HCT116 (cell line): Measurements from ENCODE around the gene YOD1.

Experiments
- ATF3 ChIP-seq: IDR thresholded peaks from 2 replicates; pipeline ENCODE4 v1.6.1; 2012
- CEBPB ChIP-seq: IDR thresholded peaks from 2 replicates; pipeline ENCODE4 v1.6.1; 2012; ENCODE audit warnings: low read depth
- CTCF ChIP-seq, 3 experiments: fragments of 200-600 bp in 1 of 3; sonication (generic) in 1 of 3; IDR thresholded peaks in 2 of 3; conservative IDR thresholded peaks in 1 of 3; 2 replicates each; pipeline ENCODE4 v1.5.1; 2012 to 2017; ENCODE audit warnings: low read depth in 2 of 3, low read length in 2 of 3, antibody characterized with exemption in 1 of 3, borderline replicate concordance in 1 of 3, control low read depth in 1 of 3, mild to moderate bottlenecking in 1 of 3, mixed read lengths in 1 of 3, mixed run types in 1 of 3, moderate library complexity in 1 of 3; ENCODE audit not compliant: insufficient read depth in 1 of 3
- EGR1 ChIP-seq: IDR thresholded peaks from 2 replicates; pipeline ENCODE4 v1.6.1; 2012; ENCODE audit warnings: low read depth
- EZH2 ChIP-seq: fragments of 200-600 bp; sonication (generic); IDR thresholded peaks from 2 replicates; pipeline ENCODE4 v1.6.1; 2017; ENCODE audit warnings: antibody characterized with exemption, mixed run types
- POLR2A ChIP-seq: IDR thresholded peaks from 2 replicates; pipeline ENCODE4 v1.7.0; 2011; ENCODE audit warnings: borderline replicate concordance; ENCODE audit not compliant: insufficient read depth, insufficient read length; ENCODE audit errors: extremely low read depth
- RAD21 ChIP-seq: IDR thresholded peaks from 2 replicates; pipeline ENCODE4 v1.6.1; 2012; ENCODE audit warnings: low read depth, mild to moderate bottlenecking
- REST ChIP-seq: IDR thresholded peaks from 2 replicates; pipeline ENCODE4 v1.6.1; 2012; ENCODE audit warnings: low read depth
- SIN3A ChIP-seq: IDR thresholded peaks from 2 replicates; pipeline ENCODE4 v1.6.1; 2012; ENCODE audit warnings: low read depth
- ZNF274 ChIP-seq: fragments of 200-500 bp; sonication (Bioruptor generic); IDR thresholded peaks from 2 replicates; pipeline ENCODE4 v1.6.1; 2014; ENCODE audit warnings: mild to moderate bottlenecking, low read depth, low read length, inconsistent platforms

GRCh38 chr1:207063014-207063413, 12.0 kb upstream of the YOD1 start:
- TF ChIP-seq EZH2 = no peak
- no peak for TF ChIP-seq CTCF (IDR thresholded peaks at IDR 0.05 in 2 of 3, conservative IDR thresholded peaks at IDR 0.05 in 1 of 3; ENCODE audit: borderline replicate concordance in 1 of 3, insufficient read depth in 1 of 3, low read depth in 2 of 3, low read length in 2 of 3)
- TF ChIP-seq ATF3 = no peak
- no peak for TF ChIP-seq SIN3A
- no peak for TF ChIP-seq CEBPB
- TF ChIP-seq POLR2A = no peak
- no peak for TF ChIP-seq EGR1
- no peak for TF ChIP-seq RAD21
- no peak for TF ChIP-seq ZNF274
- no peak for TF ChIP-seq REST
